CD4-positive, alpha-beta T cell (primary cell): ENCODE data around the gene MYO9A. TPM values are rescaled to one million over a fixed set of nuclear protein-coding genes. Genes with fewer than 3 reads are reported as not detected.

ENCODE experiments used
- ATAC-seq: fragments of 200-7000 bp; cut with Tn5 transposase; one replicate; pipeline ENCODE4 v1.10.0; 2022; ENCODE audit warnings: mild to moderate bottlenecking; ENCODE audit not compliant: poor library complexity
- CTCF ChIA-PET: fragments of 350-600 bp; sonication (Branson Sonifier 250); formaldehyde crosslinking; loops from one replicate; lab custom pipeline; 2021; ENCODE audit warnings: antibody characterized with exemption, inconsistent platforms; lab: Charles Lee
- POLR2A ChIA-PET: fragments of 350-600 bp; sonication (Branson Sonifier 250); formaldehyde crosslinking; loops from one replicate; lab custom pipeline; 2021; ENCODE audit warnings: antibody characterized with exemption, inconsistent platforms; lab: Charles Lee
- DNase-seq, 14 experiments: peaks; one replicate each; pipeline ENCODE4 v3.0.0-alpha.2; 2013 to 2020; ENCODE audit warnings: mixed read lengths in 2 of 14
- H3K27ac ChIP-seq, 2 donors: one replicate each; pipeline versions ENCODE4 v1.5.1 to v1.7.0; 2013; ENCODE audit warnings: low read length in 2 of 2, low read depth in 1 of 2, mild to moderate bottlenecking in 1 of 2
- H3K27me3 ChIP-seq, 2 experiments: 1 replicate in 1 of 2; 2 replicates in 1 of 2; pipeline versions ENCODE4 v1.6.1 to v1.7.0; 2013; ENCODE audit warnings: low read length in 2 of 2, control low read depth in 1 of 2, mild to moderate bottlenecking in 1 of 2, moderate library complexity in 1 of 2; ENCODE audit not compliant: insufficient read depth in 2 of 2, control insufficient read depth in 1 of 2
- H3K36me3 ChIP-seq: one replicate; pipeline ENCODE4 v1.6.1; 2013; ENCODE audit warnings: low read length, control low read depth; ENCODE audit not compliant: insufficient read depth
- H3K4me1 ChIP-seq: one replicate; pipeline ENCODE4 v1.6.1; 2013; ENCODE audit warnings: low read length, control low read depth; ENCODE audit not compliant: insufficient read depth
- H3K4me3 ChIP-seq: one replicate; pipeline ENCODE4 v1.5.1; 2013; ENCODE audit warnings: mild to moderate bottlenecking, low read length, moderate library complexity
- H3K9me3 ChIP-seq, 2 experiments: 1 replicate in 1 of 2; 2 replicates in 1 of 2; pipeline versions ENCODE4 v1.6.1 to v1.7.0; 2013; ENCODE audit warnings: low read length in 2 of 2, mild to moderate bottlenecking in 2 of 2, control low read depth in 1 of 2, moderate library complexity in 1 of 2; ENCODE audit not compliant: control insufficient read depth in 1 of 2, insufficient read depth in 1 of 2
- H3K27ac Mint-ChIP-seq: one replicate; pipeline ENCODE4 v1.8.0; 2020; ENCODE audit warnings: mixed read lengths
- H3K27me3 Mint-ChIP-seq: one replicate; pipeline ENCODE4 v1.8.0; 2021; ENCODE audit warnings: mixed read lengths
- H3K36me3 Mint-ChIP-seq: one replicate; pipeline ENCODE4 v1.8.0; 2021; ENCODE audit warnings: low read depth, mixed read lengths
- H3K4me1 Mint-ChIP-seq: one replicate; pipeline ENCODE4 v1.8.0; 2021; ENCODE audit warnings: low read depth, mixed read lengths
- H3K4me3 Mint-ChIP-seq: one replicate; pipeline ENCODE4 v1.8.0; 2020; ENCODE audit warnings: mild to moderate bottlenecking, mixed read lengths
- H3K9me3 Mint-ChIP-seq: one replicate; pipeline ENCODE4 v1.8.0; 2020; ENCODE audit warnings: mixed read lengths
- intact Hi-C, 2 experiments: fragments of 100-400 bp; cut with DNase I in 1 of 2; cut with micrococcal nuclease in 1 of 2; formaldehyde crosslinking; loops; one replicate each; pipeline versions ENCODE4 v1.15.1 to v1.9.0; 2023 to 2025; cut with DNase I, micrococcal nuclease
- total RNA-seq, 174 experiments: library from RNA in 2 of 174; stranded (reverse) in 2 of 174; gene quantifications; one replicate each; pipeline ENCODE4 v1.2.3 and lab custom pipeline; 2021 to 2026
- TF ChIP-seq, protein P1 (sequence below): fragments of 200-600 bp; IDR thresholded peaks from one replicate; pipeline ENCODE4 v1.8.0; 2022; ENCODE audit warnings: antibody characterized with exemption, mild to moderate bottlenecking

MYO9A gene
- total RNA-seq, 2 experiments from 2014 or later = 23.4 to 29.1 TPM

DNA sequence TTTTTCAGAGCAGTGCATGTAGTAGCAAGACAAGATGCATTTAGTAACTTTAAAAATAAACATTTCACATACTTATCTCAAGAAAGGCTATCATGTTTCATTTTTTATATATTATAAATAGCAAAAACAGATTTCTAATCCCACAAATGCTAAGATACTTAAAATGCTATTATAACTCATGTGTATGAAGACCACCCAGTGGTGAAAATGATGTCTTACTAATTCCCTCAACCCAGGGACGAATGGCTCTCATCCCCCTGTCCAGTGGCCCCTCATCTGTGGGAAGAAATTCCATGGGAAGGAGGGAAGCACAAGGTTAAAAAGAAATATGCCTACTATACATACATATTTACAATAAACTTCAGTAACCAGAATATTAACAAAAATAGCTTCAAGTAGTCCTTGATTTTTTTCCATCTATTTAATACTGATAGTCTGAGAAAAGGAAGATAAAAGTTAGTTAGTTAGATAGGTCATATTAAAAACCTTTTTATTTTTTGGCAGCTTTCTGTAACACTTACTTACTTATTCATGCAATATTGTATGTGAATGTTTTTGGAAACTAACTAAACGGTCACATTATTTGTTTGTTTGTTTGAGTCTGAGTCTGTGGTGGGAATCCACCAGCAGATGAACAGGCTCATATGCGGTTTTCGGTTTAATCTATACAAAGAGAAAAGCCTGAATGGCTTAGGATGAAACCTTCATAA, 292.8 kb downstream of the MYO9A start:
- CTCF ChIA-PET = no interaction called here
- TF ChIP-seq, protein P1, sequence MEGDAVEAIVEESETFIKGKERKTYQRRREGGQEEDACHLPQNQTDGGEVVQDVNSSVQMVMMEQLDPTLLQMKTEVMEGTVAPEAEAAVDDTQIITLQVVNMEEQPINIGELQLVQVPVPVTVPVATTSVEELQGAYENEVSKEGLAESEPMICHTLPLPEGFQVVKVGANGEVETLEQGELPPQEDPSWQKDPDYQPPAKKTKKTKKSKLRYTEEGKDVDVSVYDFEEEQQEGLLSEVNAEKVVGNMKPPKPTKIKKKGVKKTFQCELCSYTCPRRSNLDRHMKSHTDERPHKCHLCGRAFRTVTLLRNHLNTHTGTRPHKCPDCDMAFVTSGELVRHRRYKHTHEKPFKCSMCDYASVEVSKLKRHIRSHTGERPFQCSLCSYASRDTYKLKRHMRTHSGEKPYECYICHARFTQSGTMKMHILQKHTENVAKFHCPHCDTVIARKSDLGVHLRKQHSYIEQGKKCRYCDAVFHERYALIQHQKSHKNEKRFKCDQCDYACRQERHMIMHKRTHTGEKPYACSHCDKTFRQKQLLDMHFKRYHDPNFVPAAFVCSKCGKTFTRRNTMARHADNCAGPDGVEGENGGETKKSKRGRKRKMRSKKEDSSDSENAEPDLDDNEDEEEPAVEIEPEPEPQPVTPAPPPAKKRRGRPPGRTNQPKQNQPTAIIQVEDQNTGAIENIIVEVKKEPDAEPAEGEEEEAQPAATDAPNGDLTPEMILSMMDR = no peak
- no peak for DNase-seq
- no peak overlapping the region for H3K4me3 Mint-ChIP-seq
- H3K27ac Mint-ChIP-seq = no peak overlapping the region
- Histone ChIP-seq H3K9me3 (peaks cover 5 to 39% of the 10 kb centered on the region in 2 experiments), H3K36me3 (peaks cover 39% of the 10 kb centered on the region), H3K4me1 (no peaks in the 10 kb centered on the region), H3K27ac (no peak overlapping the region), H3K27me3 (no peaks in the 10 kb centered on the region), H3K4me3 (no peak overlapping the region)
- peaks cover 6% of the 10 kb centered on the region for H3K9me3 Mint-ChIP-seq
- intact Hi-C loops = no loop called here
- H3K36me3 Mint-ChIP-seq = peaks cover 97% of the 10 kb centered on the region
- no peaks in the 10 kb centered on the region for H3K4me1 Mint-ChIP-seq
- POLR2A ChIA-PET = no interaction called here
- ATAC-seq = no peak
- H3K27me3 Mint-ChIP-seq = no peaks in the 10 kb centered on the region

DNA sequence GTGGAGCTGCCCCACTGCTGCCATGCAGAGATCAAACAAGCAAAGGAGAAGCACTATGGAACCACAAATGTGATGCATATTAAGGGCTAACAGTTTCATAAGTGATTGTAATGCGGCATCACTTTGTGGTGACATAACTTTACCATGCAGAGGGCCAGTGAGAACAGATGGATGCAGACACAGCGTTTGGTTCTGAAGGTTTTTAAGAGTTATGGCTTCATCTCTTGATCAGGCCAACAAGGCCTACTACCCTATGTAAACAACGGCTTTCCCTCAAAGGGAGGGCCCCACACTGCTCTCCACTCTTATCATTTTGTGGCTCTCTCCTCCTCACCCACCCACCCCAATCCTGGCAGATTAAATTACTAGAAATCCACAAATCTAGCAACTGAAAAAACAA, 294.1 kb downstream of the MYO9A start:
- H3K27ac Mint-ChIP-seq = no peak overlapping the region
- Histone ChIP-seq H3K4me3 (no peak overlapping the region), H3K9me3 (peaks cover 5 to 48% of the 10 kb centered on the region in 2 experiments), H3K27ac (no peak overlapping the region), H3K27me3 (no peaks in the 10 kb centered on the region), H3K36me3 (peaks cover 25% of the 10 kb centered on the region), H3K4me1 (no peaks in the 10 kb centered on the region)
- DNase-seq (no peak), ATAC-seq (no peak)
- ChIA-PET CTCF (no interaction called here), POLR2A (no interaction called here)
- TF ChIP-seq, protein P1 = no peak
- H3K36me3 Mint-ChIP-seq = peaks cover 90% of the 10 kb centered on the region
- H3K27me3 Mint-ChIP-seq = no peaks in the 10 kb centered on the region
- H3K4me3 Mint-ChIP-seq = no peak overlapping the region
- peaks cover 6% of the 10 kb centered on the region for H3K9me3 Mint-ChIP-seq
- intact Hi-C loops = no loop called here
- H3K4me1 Mint-ChIP-seq = no peaks in the 10 kb centered on the region

DNA sequence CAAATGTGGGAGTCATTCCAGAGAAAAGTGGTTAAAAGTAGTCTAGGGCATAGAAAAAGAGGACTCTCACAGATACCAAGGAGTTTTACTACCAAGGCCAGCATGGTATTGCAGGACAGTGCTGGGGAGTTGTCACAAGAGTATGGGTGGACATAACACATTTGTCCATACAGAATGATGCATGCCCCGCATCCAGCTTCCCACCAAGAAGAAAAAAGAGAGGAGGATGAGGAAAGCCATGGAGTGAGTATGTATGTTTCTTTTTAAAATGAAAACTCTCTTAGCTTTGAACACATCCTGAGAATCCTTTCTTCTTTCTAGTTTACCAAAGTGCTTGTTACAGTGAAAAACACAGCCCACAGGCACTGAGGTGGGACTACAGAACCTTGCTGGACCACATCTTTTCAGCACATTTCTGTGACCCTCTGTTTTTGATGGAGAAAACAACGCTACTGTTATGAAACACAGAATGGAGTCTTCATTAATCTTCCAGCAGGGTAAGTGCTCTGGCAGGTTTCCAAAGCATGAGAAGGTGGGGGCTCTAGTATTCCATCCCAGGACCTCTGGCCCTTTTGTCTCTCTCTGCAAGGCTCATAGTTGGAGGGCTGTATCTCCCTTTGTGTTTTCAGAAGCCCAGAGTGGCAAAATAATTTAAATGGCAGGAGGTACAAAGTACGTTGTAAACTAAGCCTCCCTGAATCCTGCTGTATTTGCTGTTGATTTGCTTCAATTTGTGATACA, 294.9 kb downstream of the MYO9A start:
- TF ChIP-seq, protein P1 = no peak
- H3K27me3 Mint-ChIP-seq = no peaks in the 10 kb centered on the region
- Histone ChIP-seq H3K27ac (no peak overlapping the region), H3K9me3 (peaks cover 9 to 48% of the 10 kb centered on the region in 2 experiments), H3K36me3 (peaks cover 22% of the 10 kb centered on the region), H3K27me3 (no peaks in the 10 kb centered on the region), H3K4me1 (no peaks in the 10 kb centered on the region), H3K4me3 (no peak overlapping the region)
- H3K4me1 Mint-ChIP-seq = no peaks in the 10 kb centered on the region
- intact Hi-C loops = no loop called here
- peaks cover 12% of the 10 kb centered on the region for H3K9me3 Mint-ChIP-seq
- H3K36me3 Mint-ChIP-seq = peaks cover 82% of the 10 kb centered on the region
- no peak overlapping the region for H3K27ac Mint-ChIP-seq
- no peak for ATAC-seq
- POLR2A ChIA-PET = no interaction called here
- CTCF ChIA-PET = no interaction called here
- DNase-seq = no peak
- H3K4me3 Mint-ChIP-seq = no peak overlapping the region
